ENCODE data around the gene IMMP2L.

- TF ChIP-seq CTCF (conservative IDR thresholded peaks at IDR 0.05; ENCODE audit: low read length) (no peak), EZH2phosphoT487 (IDR thresholded peaks at IDR 0.05; ENCODE audit: borderline replicate concordance) (no peak)
Observed at GRCh38 chr7:111537134-111537533, 25.2 kb downstream of the IMMP2L start.

All from Loucy (cell line).